ENCODE data around the gene CAPS2. TPM values are rescaled to one million over a fixed set of nuclear protein-coding genes. Genes with fewer than 3 reads are reported as not detected.

The CAPS2 gene
- polyA plus RNA-seq, 1 donor (not counting 4 experiments of a cell fraction or from before 2014, with no cell fraction given) = 2.2 TPM

DNA sequence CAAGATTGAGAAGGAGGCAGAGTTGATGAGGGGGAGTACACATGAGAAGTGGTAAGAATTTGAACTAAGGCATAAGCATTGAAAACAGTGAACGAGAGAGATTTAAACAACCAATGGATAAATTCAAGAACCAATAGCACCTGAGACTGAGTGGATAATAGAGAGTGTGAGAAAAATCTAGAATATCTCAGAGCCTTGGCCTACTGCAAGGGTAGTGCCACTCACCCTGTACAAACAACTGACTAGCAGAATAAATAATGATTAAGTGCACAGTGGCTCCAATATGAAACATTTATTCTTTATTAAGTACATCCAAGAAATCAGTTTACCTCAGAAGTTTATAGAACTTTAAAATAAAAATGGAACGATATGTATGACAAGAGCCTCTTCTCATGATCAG is 54.4 kb downstream of the CAPS2 start:
- H3K9me1 ChIP-seq (ENCODE audit: control insufficient read depth, extremely low read depth, insufficient read depth, low read length) = no peaks in the 10 kb centered on the region
- TF ChIP-seq EZH2 (IDR thresholded peaks at IDR 0.05; ENCODE audit: low read length) = no peak
- TF ChIP-seq, protein P1, sequence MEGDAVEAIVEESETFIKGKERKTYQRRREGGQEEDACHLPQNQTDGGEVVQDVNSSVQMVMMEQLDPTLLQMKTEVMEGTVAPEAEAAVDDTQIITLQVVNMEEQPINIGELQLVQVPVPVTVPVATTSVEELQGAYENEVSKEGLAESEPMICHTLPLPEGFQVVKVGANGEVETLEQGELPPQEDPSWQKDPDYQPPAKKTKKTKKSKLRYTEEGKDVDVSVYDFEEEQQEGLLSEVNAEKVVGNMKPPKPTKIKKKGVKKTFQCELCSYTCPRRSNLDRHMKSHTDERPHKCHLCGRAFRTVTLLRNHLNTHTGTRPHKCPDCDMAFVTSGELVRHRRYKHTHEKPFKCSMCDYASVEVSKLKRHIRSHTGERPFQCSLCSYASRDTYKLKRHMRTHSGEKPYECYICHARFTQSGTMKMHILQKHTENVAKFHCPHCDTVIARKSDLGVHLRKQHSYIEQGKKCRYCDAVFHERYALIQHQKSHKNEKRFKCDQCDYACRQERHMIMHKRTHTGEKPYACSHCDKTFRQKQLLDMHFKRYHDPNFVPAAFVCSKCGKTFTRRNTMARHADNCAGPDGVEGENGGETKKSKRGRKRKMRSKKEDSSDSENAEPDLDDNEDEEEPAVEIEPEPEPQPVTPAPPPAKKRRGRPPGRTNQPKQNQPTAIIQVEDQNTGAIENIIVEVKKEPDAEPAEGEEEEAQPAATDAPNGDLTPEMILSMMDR (optimal IDR thresholded peaks at IDR 0.05 in 1 of 3, IDR thresholded peaks at IDR 0.05 in 1 of 3, conservative IDR thresholded peaks at IDR 0.05 in 1 of 3; ENCODE audit: extremely low read depth in 1 of 3, insufficient read depth in 2 of 3, low read length in 3 of 3) = no peak
- no peak overlapping the region for H2AFZ ChIP-seq (ENCODE audit: control insufficient read depth, low read length)
- DNase-seq (ENCODE audit: low read depth, low spot score) = no peak
- H3K27me3 ChIP-seq (ENCODE audit: control insufficient read depth, extremely low read depth, insufficient read depth, low read length) = no peaks in the 10 kb centered on the region
- H4K20me1 ChIP-seq (ENCODE audit: control insufficient read depth, extremely low read depth, insufficient read depth, low read length) = no peaks in the 10 kb centered on the region
- no peak overlapping the region for H3K4me2 ChIP-seq (ENCODE audit: control insufficient read depth, extremely low read depth, insufficient read depth, low read depth, low read length)
- H3K79me2 ChIP-seq (ENCODE audit: control insufficient read depth, insufficient read depth, low read length) = no peaks in the 10 kb centered on the region
- H3K4me1 ChIP-seq (ENCODE audit: control insufficient read depth, extremely low read depth, insufficient read depth, low read length) = no peaks in the 10 kb centered on the region
- no peaks in the 10 kb centered on the region for H3K9me3 ChIP-seq (ENCODE audit: control insufficient read depth, low read depth, low read length)
- H3K9ac ChIP-seq (ENCODE audit: control insufficient read depth, extremely low read depth, insufficient read depth, low read length) = no peak overlapping the region
- no peak for FAIRE-seq
- H3K4me3 ChIP-seq (ENCODE audit: control insufficient read depth in 2 of 3, extremely low read depth in 1 of 3, insufficient read depth in 2 of 3, low read depth in 1 of 3, low read length in 3 of 3) = no peak overlapping the region
- H3K36me3 ChIP-seq (ENCODE audit: control insufficient read depth in 2 of 2, extremely low read depth in 1 of 2, insufficient read depth in 2 of 2, low read length in 2 of 2) = no peaks in the 10 kb centered on the region
- dilution Hi-C loops (cut with MboI; ENCODE audit: extremely low pct_ligation_motif_present, low sequenced_read_pairs) = no loop called here
- H3K27ac ChIP-seq (ENCODE audit: control insufficient read depth, insufficient read depth, low read length) = no peak overlapping the region

DNA sequence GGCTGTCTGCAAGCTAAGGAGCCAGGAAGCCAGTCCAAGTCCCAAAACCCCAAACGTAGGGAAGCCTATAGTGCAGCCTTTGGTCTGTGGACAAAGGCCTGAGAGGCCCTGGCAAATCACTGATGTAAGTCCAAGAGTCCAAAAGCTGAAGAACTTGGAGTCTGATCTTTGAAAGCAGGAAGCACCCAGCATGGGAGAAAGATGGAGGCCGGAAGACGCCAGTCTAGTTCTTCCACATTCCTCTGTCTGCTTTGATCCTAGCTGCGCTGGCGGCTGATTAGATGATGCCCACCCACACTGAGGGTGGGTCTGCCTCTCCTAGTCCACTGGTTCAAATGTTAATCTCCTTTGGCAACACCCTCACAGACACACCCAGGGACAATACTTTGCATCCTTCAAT is 58.5 kb downstream of the CAPS2 start:
- Histone ChIP-seq H3K79me2 (ENCODE audit: control insufficient read depth, insufficient read depth, low read length) (no peaks in the 10 kb centered on the region), H3K4me2 (ENCODE audit: control insufficient read depth, extremely low read depth, insufficient read depth, low read depth, low read length) (no peak overlapping the region), H3K9ac (ENCODE audit: control insufficient read depth, extremely low read depth, insufficient read depth, low read length) (no peak overlapping the region), H4K20me1 (ENCODE audit: control insufficient read depth, extremely low read depth, insufficient read depth, low read length) (no peaks in the 10 kb centered on the region), H3K9me1 (ENCODE audit: control insufficient read depth, extremely low read depth, insufficient read depth, low read length) (no peaks in the 10 kb centered on the region), H3K9me3 (ENCODE audit: control insufficient read depth, low read depth, low read length) (no peaks in the 10 kb centered on the region), H3K4me1 (ENCODE audit: control insufficient read depth, extremely low read depth, insufficient read depth, low read length) (no peaks in the 10 kb centered on the region), H3K4me3 (ENCODE audit: control insufficient read depth in 2 of 3, extremely low read depth in 1 of 3, insufficient read depth in 2 of 3, low read depth in 1 of 3, low read length in 3 of 3) (no peak overlapping the region), H3K36me3 (ENCODE audit: control insufficient read depth in 2 of 2, extremely low read depth in 1 of 2, insufficient read depth in 2 of 2, low read length in 2 of 2) (no peaks in the 10 kb centered on the region), H2AFZ (ENCODE audit: control insufficient read depth, low read length) (peak overlapping the region; percentile 56), H3K27me3 (ENCODE audit: control insufficient read depth, extremely low read depth, insufficient read depth, low read length) (no peaks in the 10 kb centered on the region), H3K27ac (ENCODE audit: control insufficient read depth, insufficient read depth, low read length) (no peak overlapping the region)
- dilution Hi-C loops (cut with MboI; ENCODE audit: extremely low pct_ligation_motif_present, low sequenced_read_pairs) = no loop called here
- TF ChIP-seq EZH2 (IDR thresholded peaks at IDR 0.05; ENCODE audit: low read length) = no peak
- TF ChIP-seq, protein P1 (optimal IDR thresholded peaks at IDR 0.05 in 1 of 3, IDR thresholded peaks at IDR 0.05 in 1 of 3, conservative IDR thresholded peaks at IDR 0.05 in 1 of 3; ENCODE audit: extremely low read depth in 1 of 3, insufficient read depth in 2 of 3, low read length in 3 of 3) = no peak
- FAIRE-seq (no peak), DNase-seq (ENCODE audit: low read depth, low spot score) (no peak)
